ENCODE data around the gene ONECUT3. TPM values are rescaled to one million over a fixed set of nuclear protein-coding genes. Genes with fewer than 3 reads are reported as not detected.

The ONECUT3 gene
- total RNA-seq, 1 experiment from 2014 or later, result not detected

DNA sequence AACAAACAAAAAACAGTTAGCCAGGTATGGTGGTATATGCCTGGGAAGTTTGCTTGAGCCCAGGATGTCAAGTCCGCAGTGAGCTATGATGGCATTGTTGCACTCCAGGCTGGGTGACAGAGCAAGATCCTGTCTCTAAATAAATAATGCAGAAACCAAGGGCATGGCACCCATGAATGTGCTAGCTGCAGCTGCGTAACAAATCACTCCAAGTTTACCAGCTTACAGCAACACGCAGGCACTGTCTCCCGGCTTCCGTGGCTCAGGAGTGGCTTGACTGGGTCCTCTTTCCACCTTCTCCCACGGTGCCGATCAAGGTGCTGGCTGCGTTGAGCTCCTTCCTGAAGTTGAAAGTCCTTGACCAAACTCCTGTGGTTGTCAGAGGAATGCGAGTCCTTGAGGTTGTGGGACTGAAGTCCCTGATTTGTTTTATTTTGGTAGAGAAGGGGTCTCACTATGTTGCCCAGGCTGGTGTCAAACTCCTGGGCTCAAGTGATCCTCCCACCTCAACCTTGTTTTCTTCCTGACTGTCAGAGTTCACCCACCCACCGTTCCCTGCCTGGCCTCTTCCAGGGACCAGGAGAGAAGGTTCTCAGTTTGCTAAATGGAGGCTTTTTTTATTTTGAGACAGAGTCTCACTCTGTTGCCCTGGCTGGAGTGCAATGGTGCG lies 13.2 kb upstream of the ONECUT3 start:
- no peak for DNase-seq (ENCODE audit: low read depth)

DNA sequence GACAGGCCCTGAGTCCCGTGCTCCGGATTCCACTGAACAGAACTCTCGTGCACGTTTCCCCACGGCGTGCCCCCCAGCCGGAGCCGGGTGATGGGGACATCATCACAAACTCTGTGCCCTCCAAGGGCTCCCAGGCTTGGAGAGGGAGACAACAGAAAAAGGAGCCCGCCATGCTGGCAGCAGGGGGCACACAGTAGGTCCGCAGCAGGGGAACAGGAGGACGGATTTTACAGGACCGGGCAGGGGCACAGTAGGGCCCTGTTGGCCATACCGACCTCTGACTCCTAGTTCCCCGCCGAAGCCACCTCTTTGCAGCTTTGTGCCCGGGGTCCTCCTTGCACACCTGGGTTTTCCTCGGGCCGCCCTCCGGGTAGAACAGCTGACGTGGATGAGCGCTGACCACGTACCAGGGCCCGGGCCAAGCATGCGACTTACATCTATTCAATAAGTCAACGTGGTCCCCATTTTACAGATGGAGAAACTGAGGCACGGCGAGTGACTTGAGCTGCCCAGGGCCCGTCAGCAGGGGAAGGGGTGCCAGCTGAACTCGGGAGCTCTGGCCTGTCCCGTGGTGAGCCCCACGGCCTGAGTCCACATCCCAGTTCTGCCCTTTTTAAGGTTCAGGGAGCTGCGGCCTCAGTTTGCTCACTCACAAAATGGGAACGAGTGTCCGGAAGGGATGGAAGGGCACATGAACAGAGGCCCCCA lies 10.2 kb upstream of the ONECUT3 start:
- no peak for DNase-seq (ENCODE audit: low read depth)

DNA sequence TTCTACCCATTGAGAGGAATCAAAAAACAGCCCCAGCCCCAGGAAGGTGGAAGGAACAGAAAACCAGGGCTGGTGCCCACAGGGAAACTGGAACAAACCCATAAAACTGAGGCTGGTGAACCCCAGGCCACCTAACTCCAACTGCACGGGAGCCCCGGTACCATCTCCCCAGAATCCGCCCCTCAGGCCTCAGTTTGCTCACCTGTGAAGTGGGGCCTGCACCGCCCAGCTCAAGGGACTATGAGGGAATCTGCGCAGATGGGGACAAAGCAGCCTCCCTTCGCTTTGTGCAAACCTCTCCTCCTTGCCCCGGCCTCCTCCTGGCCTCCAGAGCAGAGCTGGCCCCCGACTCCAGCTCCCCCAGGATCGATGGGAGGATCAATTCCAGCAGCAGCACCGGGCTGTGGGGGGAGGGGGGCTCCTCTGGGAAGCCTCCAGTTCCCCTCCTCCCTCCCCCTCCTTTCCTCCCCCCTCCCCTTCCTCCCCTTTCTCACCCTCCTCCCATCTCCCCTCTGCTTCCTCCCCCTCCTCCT lies 9.1 kb upstream of the ONECUT3 start:
- DNase-seq (ENCODE audit: low read depth), result no peak

DNA sequence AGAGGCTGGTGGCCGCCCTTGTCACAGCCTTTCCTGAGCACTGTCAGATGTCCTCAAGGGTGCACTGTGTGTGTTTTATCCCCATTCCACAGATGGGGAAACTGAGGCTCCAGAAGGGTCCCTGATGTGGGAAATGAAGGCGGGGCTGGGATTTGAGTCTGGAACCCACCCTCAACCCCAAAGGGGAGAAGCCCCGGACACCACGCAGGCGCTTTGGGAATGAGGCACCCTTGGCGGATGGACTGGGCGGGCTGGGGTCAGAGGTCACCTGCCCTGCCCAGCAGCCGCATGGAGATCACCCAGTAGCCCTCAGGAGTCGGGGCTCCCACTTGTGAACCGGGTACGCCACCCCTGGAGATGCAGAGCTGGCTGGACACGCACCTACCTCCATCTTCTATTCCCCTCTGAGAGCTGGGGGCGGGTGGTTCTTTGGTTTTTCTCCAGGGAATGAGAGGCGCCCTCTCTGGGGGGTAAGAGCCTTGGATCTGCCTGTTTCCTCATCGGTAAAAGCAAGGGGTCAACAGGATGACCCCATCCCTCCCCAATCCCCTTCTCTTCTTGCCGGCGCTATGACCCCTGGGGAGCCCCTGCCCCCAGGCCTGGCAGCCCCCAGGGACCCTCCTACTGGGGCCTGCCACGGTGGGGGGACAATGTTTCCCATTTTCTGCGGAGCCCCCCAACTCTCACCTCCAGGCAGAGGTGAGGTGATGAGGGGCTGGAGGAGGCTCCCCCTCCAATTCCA lies 8.3 kb upstream of the ONECUT3 start:
- DNase-seq (ENCODE audit: low read depth), result no peak

DNA sequence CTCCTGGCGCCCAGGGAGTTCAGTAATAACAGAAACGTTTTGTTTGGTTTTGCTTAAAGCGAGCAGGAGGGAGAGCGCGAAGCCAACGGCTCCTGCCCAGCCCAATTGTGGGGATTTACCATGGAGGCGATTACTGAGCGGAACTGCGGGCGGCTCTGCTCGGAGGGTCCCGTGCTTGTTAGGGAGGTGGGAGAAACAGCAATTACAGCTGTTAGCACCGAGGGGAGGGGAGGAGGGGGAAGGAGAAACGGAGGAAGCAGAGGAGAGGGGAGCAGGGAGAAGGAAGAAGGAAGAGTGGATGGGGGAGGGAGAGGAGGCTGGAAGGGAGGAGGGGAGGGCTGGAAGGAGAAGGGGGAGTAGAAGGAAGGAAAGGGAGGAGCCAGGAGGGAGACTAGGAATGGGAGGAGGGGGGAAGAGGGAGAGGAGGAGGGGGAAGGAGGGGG lies 7.7 kb upstream of the ONECUT3 start:
- peak; percentile 49 for DNase-seq (ENCODE audit: low read depth)

DNA sequence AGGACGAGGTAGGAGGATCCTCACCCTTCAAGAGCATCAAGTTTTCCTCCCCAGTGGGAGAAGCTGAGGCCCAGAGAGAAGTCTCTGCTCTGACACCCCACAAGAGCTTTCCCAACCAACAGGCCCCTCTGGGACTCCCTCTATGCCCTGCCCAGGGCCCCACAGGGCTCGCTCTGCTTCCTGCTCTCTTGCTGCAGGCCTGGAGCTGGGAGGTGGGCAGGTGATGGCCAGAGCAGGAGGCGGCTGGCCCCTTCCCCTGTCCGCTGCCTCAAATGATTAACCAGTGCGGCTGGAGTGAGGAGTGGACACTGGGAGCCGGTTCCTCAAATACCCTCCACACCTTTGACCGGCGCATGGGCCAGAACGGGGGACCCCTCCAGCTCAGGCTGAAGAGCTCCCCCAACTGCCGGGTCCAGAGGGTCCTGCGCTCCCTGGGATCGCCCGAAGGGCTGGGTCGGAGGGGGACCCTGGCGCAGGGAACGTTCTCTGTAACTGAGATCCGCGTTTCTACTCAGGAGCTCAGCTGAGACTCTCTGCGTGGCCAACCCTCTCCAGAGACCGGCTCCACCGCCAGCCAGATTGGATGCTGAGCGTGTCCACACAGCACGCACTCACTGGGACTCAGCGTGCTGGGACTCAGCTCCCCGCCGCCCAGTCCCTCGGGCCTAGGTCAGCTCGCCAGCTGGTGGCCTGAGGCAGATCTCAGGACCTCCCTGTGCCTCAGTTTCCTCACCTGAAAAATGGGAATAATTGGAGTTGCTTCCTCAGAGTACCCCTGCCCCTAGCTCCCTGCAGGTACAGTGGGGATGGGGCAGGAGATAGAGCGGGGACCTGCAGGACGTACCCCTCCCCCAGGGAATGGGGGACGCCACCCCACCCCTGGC lies 6.7 kb upstream of the ONECUT3 start:
- DNase-seq (ENCODE audit: low read depth), result peak; percentile 75

DNA sequence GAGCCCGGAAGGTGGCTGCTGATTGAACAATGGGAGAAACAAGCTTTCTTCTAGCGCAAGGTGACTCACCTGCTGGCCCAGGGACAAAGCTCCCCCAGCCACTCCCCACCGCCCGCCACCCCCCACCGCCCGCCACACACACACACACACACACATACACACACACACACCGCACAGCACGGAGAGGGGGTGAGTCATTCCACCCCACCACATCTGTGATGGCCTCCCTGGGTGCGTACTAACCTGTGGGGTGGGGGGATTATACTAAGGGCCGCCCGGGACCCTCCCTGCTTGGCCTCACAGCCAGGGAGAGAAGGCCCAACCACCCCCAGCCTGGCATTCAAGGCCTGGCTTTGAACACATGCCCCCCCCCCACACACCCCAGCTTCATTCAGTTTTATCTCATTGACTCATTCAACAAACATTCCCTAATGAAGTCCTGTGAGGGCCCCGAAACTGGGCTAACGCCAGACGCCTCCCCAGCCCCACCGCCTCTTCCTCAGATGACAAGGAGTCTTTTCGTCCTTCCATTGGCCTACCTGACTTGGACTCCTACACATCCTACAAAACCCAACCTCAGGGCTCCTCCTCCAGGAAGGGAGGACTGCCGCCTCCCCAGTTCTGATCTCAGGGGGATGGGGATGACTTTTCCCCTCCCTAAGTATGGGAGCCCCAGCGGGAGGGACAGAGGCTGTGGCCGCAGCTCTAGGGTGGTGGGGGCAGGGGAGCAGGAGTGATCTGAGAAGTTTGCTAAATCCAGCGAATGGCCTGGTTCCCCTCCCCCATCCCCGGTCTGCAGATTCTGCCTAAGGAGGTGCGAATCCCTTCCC lies 5.8 kb upstream of the ONECUT3 start:
- peak; percentile 99 for DNase-seq (ENCODE audit: low read depth)

DNA sequence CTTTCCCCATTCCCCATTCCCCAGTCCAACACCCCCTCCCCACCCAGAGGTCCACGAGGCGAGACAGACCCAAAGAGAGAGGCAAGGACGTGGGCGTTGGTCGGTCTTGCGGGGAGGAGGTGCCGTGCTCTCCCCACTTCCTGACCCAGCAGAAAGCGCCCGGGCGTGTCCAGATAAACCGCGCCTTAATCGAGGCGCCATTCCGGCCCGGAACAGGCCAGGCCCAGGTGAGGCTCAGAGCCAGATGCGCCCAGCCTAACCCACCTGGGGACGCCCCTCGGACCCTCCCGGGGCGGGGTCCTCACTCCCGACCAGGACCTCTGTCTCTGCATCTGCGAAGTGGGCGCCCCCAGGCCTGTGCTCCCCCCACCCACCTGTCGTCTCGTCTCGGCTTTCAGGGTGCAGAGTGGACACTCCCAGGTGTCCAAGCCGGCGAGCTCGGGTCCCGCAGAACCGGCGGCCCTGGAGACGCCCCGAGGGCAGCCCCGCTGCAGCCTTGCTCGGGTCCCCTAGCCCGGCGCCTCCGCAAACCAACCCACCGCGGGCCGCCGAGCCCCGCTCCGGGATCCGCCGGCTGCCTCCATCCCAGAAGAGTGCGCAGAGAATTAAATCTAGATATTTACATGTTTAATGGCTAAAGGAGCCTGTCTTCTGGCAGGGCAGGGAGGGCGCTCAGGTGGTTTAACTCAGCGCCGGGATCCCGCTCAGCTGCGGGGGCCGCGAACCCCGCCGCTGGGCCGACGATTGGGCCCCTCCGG lies 5.0 kb upstream of the ONECUT3 start:
- DNase-seq (ENCODE audit: low read depth), result no peak

DNA sequence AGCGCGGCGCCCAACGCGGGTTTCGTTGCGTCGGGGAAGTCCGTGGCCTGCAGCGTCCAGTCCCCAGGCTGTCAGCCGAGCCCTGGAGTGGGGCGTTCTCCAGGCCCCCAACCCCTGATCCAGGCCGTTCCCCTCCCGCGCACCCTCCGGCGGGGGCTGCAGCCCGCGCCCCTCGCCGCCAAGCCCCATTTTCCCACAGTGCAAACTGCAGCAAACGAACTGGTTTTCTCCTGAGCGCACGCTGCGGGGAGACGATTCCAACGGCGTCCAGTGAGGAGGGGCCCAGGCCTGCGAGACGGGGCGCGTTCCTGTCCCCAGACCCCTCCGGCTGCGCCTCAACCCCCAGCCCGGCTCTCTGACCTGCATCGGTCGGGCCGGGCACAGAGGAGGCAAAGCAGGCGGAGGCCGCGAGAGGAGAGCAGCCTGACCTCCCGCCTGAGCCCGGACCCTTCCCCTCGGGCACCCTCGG lies 4.4 kb upstream of the ONECUT3 start:
- no peak for DNase-seq (ENCODE audit: low read depth)

DNA sequence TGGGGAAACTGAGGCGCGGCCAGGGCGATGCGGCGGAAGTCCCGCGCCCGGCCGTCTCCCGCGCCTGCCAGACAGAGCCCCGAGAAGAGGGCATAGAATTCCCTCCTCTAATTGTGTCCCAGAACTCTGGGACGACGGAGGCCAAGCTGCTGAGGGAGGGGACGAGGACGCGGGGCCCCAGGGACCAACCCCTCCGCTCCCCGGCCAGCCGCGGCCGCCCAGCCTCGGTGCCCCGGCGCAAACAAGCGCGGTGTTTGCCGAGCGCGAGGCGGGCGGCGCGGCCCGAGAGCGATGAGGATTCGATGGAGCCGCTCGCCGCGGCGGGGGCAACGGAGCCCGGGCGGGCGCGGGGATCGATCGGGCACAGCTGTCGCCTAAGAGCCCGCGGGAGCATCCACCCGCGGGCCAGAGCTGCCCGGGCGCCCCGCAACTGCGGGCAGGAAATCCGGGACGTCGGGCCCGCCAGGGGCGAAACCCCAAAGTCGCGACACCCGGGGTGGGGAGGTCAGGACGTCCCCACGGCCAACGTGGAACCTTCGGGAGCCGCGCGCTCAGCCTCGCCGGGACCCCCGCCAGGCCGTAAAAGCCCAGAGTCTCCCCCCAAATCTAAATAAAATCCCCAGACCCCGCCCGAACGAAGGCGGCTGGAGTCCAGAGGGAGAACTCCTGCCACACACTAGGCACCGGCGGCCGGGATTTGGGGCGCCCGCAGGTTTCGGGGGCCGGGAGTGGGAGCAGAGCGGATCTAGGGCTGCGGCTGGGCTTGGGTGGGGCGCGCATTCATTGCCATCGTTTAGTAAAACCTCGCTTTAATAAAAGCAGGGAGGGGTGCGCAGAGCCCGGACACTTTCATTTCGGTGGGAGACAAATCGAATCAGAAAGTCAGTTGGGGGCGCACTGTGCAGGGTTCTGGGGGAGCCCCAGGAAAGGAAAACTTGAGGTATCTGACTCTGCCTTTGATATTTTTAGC lies 3.6 kb upstream of the ONECUT3 start:
- no peak for DNase-seq (ENCODE audit: low read depth)

DNA sequence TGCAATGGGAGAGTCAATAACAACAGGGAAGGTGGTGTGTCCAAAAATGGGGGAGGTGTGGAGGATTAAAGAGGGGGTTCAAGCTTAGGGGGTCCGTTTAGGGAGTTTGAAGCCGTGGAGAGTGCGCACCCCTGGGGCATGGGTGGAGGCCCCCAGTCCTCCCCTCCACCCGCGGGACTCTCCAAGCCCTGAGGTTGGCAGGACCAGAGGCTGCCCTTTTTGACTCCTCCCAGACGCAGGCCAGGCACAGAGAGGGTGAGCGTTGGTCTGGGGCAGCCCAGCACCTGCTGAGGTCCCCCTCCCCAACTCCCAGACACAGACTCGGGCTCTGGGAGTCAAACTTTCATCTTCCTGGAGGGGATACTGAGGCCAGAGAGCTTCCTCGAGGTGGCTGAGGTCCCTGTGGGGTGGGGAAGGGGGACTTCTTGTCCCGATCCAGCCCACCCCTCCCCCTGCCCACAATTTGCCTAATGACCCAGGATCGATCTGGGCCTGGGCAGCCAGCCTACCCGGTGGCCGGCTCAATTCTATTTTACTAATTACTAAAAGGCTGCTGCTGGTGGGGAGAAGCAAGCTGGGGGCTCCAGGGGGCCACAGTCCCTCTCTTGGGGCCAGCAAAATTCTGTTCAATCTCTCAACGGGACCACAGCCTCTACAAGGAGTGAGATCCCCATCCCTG lies 2.8 kb upstream of the ONECUT3 start:
- DNase-seq (ENCODE audit: low read depth), result no peak

DNA sequence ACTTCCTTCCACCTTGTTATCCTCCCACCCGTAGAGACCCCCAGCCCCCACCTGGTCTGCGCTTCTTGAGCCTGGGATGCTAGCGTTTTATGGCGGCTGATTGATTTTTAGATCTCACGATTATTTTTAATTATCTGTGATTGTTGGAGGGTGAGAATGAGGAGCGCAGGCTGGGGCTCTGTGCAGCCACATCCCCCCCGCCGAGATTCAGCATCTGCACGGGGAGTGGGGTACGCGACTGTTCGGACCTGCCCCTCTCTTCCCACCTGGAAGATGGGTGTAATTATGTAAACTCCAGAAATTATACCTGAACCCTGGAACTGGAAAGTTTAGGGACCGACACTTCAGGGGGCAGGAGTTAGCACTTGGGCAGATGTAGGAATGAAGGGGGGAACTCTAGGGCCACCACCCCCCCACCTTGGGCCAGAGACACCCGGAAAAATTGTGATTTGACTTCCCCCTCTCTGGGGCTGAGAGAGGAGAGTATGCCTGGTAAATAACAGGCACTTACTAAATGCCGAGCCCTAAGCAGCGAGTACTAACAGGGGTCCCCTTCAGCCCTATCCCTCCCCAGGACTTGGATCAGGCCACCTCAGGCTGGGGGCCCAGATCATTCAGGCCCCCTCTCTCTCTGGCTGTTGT lies 1.8 kb upstream of the ONECUT3 start:
- no peak for DNase-seq (ENCODE audit: low read depth)

DNA sequence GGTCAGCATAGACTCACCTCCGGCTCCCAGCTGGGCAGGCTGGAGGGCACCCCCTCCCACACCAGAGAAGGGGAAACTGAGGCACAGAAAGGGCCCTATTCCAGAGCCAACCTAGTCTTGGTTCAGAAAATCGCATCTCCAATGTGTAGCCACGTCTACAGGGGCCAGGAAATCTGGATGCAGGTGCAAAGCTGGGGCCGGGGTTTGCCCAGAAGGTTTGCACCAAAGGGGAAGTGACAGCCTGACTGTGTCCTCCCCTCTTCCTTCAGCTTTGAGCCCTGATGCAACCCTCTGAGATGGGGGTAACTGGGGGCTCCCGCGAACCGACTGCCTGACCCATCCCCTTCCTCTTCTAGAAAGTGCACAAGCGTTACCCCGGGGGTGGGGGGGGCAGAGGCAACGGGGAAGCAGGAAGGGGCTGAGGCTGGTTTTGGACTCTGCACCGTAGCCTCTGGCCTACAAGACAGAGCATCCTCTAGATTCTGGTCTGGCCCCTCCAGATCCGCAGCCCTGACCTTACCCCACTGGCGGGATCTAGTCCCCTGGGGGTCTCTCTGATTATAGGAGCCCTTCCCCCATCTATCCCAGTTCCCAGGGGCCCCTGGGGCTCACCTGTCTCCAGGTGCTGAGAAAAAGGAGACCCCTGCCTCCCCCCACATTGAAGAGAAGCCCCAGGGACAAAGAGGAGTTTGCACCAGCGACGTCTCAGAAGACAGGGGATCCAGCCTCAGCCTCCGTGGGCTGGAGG lies 1.1 kb upstream of the ONECUT3 start:
- DNase-seq (ENCODE audit: low read depth), result no peak

DNA sequence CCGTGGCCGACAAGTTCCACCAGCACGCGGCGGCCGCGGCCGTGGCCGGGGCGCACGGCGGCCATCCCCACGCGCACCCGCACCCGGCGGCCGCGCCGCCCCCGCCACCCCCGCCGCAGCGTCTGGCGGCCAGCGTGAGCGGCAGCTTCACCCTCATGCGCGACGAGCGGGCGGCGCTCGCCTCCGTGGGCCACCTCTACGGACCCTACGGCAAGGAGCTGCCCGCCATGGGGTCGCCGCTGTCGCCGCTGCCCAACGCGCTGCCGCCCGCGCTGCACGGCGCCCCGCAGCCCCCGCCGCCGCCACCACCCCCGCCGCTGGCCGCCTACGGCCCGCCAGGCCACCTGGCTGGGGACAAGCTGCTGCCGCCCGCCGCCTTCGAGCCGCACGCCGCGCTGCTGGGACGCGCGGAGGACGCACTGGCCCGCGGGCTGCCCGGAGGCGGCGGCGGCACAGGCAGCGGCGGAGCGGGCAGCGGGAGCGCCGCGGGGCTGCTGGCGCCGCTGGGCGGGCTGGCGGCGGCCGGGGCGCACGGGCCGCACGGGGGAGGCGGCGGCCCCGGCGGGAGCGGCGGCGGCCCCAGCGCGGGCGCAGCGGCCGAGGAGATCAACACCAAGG lies 821 bp downstream of the ONECUT3 start:
- no peak for DNase-seq (ENCODE audit: low read depth)

DNA sequence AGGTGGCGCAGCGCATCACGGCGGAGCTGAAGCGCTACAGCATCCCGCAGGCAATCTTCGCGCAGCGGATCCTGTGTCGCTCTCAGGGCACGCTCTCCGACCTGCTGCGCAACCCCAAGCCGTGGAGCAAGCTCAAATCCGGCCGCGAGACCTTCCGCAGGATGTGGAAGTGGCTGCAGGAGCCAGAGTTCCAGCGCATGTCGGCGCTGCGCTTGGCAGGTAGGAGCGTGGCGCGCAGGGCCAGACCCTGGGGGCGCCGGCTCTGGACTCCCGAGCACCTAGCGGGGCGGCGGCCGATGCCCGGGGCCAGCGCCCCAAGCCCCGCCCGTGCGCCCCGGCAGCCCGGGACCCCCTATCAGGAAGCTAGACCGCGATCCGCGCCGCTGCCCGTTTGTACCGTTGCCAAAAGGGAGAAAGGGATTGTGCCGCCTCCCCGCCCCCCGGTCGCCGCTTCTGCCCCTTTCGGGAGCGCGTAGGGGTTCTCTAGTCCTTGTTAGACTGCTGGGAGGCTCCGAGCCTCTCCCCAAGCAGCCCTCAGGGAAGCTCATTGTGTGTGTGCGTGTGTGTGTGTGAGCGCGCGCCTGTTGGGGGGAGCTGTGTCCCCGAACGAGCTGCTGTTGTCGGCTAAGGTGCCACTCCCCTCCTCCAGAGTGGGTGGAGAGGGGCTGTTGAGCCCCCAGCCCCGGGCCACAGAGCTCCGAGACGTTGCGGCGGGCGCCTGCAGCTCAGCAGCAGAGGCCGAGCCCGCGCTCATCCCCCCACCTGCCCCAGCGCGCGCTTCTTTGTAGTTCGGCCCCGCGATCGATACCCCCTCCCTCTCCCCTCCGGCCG lies 1.5 kb downstream of the ONECUT3 start:
- peak; percentile 68 for DNase-seq (ENCODE audit: low read depth)
